Transverse colon (tissue), 3 donors: ENCODE data around the gene OMP.
"Not testable (repeated sequence)": the region's sequence is repeated elsewhere in the genome, so short reads cannot be mapped to it uniquely, and the experiment has no call there.

Experiments used
- CTCF ChIP-seq, 5 experiments: fragments of 200-600 bp in 3 of 5; fragments of 450-650 bp in 2 of 5; sonication (generic) in 3 of 5; IDR thresholded peaks; 1 replicate in 2 of 5; 2 replicates in 3 of 5; pipeline ENCODE4 v1.5.1; 2016 to 2017; ENCODE audit warnings: antibody characterized with exemption in 5 of 5, inconsistent platforms in 3 of 5, mild to moderate bottlenecking in 2 of 5, moderate library complexity in 1 of 5
- EP300 ChIP-seq: sonication (generic); formaldehyde crosslinking; IDR thresholded peaks from one replicate; pipeline ENCODE4 v1.6.1; 2017; ENCODE audit warnings: antibody characterized with exemption, low read depth
- POLR2A ChIP-seq: fragments of 450-650 bp; IDR thresholded peaks from one replicate; pipeline ENCODE4 v1.6.1; 2016; ENCODE audit warnings: antibody characterized with exemption, mild to moderate bottlenecking, moderate library complexity

DNA sequence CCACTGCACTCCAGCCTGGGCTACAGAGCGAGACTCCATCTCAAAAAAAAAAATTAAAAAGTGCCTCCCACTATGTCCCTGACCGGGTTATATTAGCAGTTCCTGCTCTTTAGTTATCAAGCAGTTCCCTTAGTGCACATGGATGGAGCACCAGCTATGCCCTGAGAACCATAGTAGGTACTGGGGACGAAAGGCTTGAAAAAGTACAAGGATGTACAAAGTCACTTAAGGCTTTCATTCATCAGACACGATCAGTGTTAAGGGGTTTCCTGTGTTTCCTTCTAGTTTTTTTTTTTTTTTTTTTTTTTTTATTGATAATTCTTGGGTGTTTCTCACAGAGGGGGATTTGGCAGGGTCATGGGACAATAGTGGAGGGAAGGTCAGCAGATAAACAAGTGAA is 5.5 kb upstream of the OMP start:
- TF ChIP-seq CTCF (IDR thresholded peaks at IDR 0.05); POLR2A; EP300: not testable (repeated sequence)
